ENCODE results near the gene SCAMP2.

DNA sequence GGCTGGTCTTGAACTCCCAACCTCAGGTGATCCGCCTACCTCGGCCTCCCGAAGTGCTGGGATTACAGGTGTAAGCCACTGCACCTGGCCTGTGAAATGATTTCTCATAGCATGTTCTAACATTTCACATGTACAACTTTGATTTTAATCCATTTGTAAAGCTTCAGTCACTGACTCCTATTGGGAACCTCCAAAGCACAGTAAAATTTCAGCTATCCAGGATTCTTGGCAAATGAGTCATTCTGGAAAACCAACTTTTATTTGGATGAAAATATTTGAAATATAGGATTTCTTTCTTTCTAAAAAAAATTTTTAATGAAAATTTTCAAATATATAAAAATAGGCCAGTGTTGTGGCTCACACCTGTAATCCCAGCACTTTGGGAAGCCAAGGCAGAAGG is 63.2 kb downstream of the SCAMP2 start:
- TF ChIP-seq POLR2A (IDR thresholded peaks at IDR 0.05) (no peak), CTCF (IDR thresholded peaks at IDR 0.05) (no peak)
